ENCODE measurements around the gene NME1.

GRCh38 chr17:51188271-51188833 is 35.0 kb downstream of the NME1 start:
- TF ChIP-seq CTCF (IDR thresholded peaks at IDR 0.05) = no peak
- TF ChIP-seq POLR2A (IDR thresholded peaks at IDR 0.05) = no peak

Data from transverse colon (tissue), 3 donors.